AG04449 (cell line): Measurements from ENCODE around the gene FAM76A.

Experiments used
- CTCF ChIA-PET: fragments of 350-600 bp; formaldehyde crosslinking; extraction: SDS; loops from one replicate; lab custom pipeline; 2021; ENCODE audit warnings: antibody characterized with exemption; lab: Yijun Ruan, JAX
- POLR2A ChIA-PET: fragments of 400-600, 350-600 bp; formaldehyde crosslinking; extraction: SDS; loops from one replicate; lab custom pipeline; 2020; ENCODE audit warnings: antibody characterized with exemption, inconsistent platforms; lab: Yijun Ruan, JAX
- DNase-seq: peaks from one replicate; pipeline ENCODE4 v3.0.0-alpha.2; 2010; ENCODE audit warnings: low read depth, low spot score
- H3K4me3 ChIP-seq: 2 replicates; pipeline ENCODE4 v1.5.1; 2011; ENCODE audit warnings: low read depth, mild to moderate bottlenecking, control low read depth, low read length
- CTCF ChIP-seq: IDR thresholded peaks from one replicate; pipeline ENCODE4 v1.5.1; 2011; ENCODE audit warnings: mild to moderate bottlenecking, moderate library complexity, low read length, control low read depth, inconsistent platforms; ENCODE audit not compliant: insufficient read depth; ENCODE audit errors: missing control alignments

Gene FAM76A

GRCh38 chr1:27809883-27810282 lies 84.1 kb downstream of the FAM76A start:
- CTCF ChIA-PET = no interaction called here
- no peak for TF ChIP-seq CTCF
- H3K4me3 ChIP-seq = no peak overlapping the region
- POLR2A ChIA-PET = no interaction called here
- no peak for DNase-seq

GRCh38 chr1:27811741-27812500 lies 86.2 kb downstream of the FAM76A start:
- ChIA-PET CTCF (no interaction called here), POLR2A (no interaction called here)
- DNase-seq = no peak
- no peak for TF ChIP-seq CTCF
- H3K4me3 ChIP-seq = no peak overlapping the region
